HepG2 (cell line): ENCODE measurements around the gene RDH13. TPM values are rescaled to one million over a fixed set of nuclear protein-coding genes. Genes with fewer than 3 reads are reported as not detected.
A peak's percentile ranks its signal among the peaks of the same experiment; 100 is the strongest.

Experiments used
- ARHGAP35 ChIP-seq: sonication (generic); formaldehyde crosslinking; IDR thresholded peaks from 2 replicates; pipeline ENCODE4 v1.9.0; 2022; ENCODE audit warnings: mild to moderate bottlenecking, inconsistent platforms, moderate library complexity, missing genetic modification reagents, borderline replicate concordance
- ATF1 ChIP-seq: IDR thresholded peaks from 2 replicates; pipeline ENCODE4 v1.6.1; 2016; ENCODE audit warnings: mild to moderate bottlenecking, control low read depth
- ATF7 ChIP-seq, 2 experiments: fragments of 450-650 bp in 1 of 2; sonication (generic) in 1 of 2; formaldehyde crosslinking in 1 of 2; IDR thresholded peaks; 2 replicates each; pipeline versions ENCODE4 v1.4.0 to v1.6.1; 2016 to 2020; ENCODE audit warnings: antibody characterized with exemption in 1 of 2, mild to moderate bottlenecking in 1 of 2, missing genetic modification reagents in 1 of 2
- CREB1 ChIP-seq, 2 experiments: fragments of 450-650 bp in 1 of 2; IDR thresholded peaks; 2 replicates each; pipeline ENCODE4 v1.6.1; 2016 to 2017; ENCODE audit warnings: control low read depth in 1 of 2, mild to moderate bottlenecking in 1 of 2, missing compliant biosample characterization in 1 of 2, missing genetic modification characterization in 1 of 2
- PCBP2 ChIP-seq: fragments of 200-400 bp; formaldehyde crosslinking; optimal IDR thresholded peaks from 2 replicates; pipeline ENCODE3; 2018; ENCODE audit warnings: low read length, low read depth; ENCODE audit not compliant: poor library complexity, severe bottlenecking
- REXO4 ChIP-seq: sonication (generic); formaldehyde crosslinking; IDR thresholded peaks from 2 replicates; pipeline ENCODE4 v1.8.0; 2022; ENCODE audit warnings: missing genetic modification reagents, mild to moderate bottlenecking, borderline replicate concordance
- ZBTB21 ChIP-seq: sonication (generic); formaldehyde crosslinking; IDR thresholded peaks from 2 replicates; pipeline ENCODE4 v1.4.0; 2020; ENCODE audit warnings: missing genetic modification reagents
- ZNF441 ChIP-seq: sonication (generic); formaldehyde crosslinking; IDR thresholded peaks from 2 replicates; pipeline ENCODE4 v1.7.0; 2021; ENCODE audit warnings: missing genetic modification reagents, borderline replicate concordance
- ZNF605 ChIP-seq: sonication (generic); formaldehyde crosslinking; IDR thresholded peaks from 2 replicates; pipeline ENCODE4 v1.8.0; 2022; ENCODE audit warnings: mild to moderate bottlenecking, missing genetic modification reagents
- polyA plus RNA-seq, 8 experiments: library from polyadenylated mRNA; depleted of rRNA in 3 of 8; stranded (reverse) in 7 of 8; unstranded in 1 of 8; fragments of >200 nt; fragmentation: Illumina TruSeq in 4 of 8; extraction: Trizol in 4 of 8; gene quantifications; 2 replicates each; pipeline versions ENCODE4 v1.2.1 to v1.2.3, GENCODE V29; 2011 to 2016; ENCODE audit warnings: low read depth in 4 of 8, missing spikeins in 1 of 8, mixed read lengths in 1 of 8; ENCODE audit not compliant: insufficient read depth in 1 of 8
- total RNA-seq, 5 experiments: library from RNA; depleted of rRNA; stranded (reverse); fragments of >200 nt; fragmentation: Illumina TruSeq; extraction: Trizol; gene quantifications; 2 replicates each; pipeline ENCODE4 v1.2.3, GENCODE V29; 2016; ENCODE audit warnings: low read depth in 1 of 5
- TF ChIP-seq, protein P1 (sequence below), 2 experiments: fragments of 450-650 bp in 1 of 2; sonication (generic) in 1 of 2; formaldehyde crosslinking in 1 of 2; IDR thresholded peaks; 2 replicates each; pipeline versions ENCODE4 v1.6.1 to v1.8.0; 2016 to 2022; ENCODE audit warnings: antibody characterized with exemption in 1 of 2, mild to moderate bottlenecking in 1 of 2, missing genetic modification reagents in 1 of 2
- TF ChIP-seq, protein P2 (sequence below): IDR thresholded peaks from 2 replicates; pipeline ENCODE4 v1.6.1; 2016; ENCODE audit warnings: control low read depth

Gene RDH13
- total and polyA plus RNA-seq, 2 of the 13 experiments (the other 11 are each of a cell fraction or from before 2014, with no cell fraction given) = 13.4 to 21.5 TPM

DNA sequence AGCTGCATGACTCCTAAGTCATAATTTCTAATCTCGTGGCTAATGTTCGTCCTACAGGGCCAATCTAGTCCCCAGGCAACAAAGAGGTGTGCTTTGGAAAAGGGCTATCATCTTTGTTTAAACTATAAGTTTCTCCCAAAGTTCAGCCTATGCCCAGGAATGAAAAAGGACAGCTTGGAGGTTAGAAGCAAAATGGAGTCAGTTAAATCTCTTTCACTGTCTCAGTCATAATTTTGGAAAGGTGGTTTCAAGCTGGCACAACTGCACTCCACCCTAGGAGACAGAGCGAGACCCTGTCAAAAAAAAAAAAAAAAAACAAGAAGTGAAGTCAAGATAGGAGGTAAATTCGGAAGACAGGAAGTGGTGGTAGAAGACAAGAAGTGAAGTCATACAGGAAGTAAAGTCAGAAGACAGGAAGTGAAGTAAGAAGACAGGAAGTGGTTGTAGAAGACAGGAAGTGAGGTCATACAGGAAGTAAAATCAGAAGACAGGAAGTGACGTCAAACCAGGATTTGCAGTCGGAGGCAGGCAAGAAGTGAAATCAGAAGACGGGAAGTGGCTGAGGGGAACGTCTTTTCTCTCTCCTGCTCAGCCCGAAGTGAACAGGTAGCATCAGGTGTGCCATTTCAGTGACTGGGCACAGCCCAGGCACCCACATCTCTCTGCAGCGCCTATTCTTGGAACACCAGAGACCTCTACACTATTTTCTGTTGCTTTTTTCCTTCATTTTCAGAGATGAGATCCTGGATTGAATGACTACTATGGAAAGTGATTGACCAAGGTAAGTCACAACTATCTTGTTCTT, 57.1 kb downstream of the RDH13 start (continued):
- TF ChIP-seq, protein P1, sequence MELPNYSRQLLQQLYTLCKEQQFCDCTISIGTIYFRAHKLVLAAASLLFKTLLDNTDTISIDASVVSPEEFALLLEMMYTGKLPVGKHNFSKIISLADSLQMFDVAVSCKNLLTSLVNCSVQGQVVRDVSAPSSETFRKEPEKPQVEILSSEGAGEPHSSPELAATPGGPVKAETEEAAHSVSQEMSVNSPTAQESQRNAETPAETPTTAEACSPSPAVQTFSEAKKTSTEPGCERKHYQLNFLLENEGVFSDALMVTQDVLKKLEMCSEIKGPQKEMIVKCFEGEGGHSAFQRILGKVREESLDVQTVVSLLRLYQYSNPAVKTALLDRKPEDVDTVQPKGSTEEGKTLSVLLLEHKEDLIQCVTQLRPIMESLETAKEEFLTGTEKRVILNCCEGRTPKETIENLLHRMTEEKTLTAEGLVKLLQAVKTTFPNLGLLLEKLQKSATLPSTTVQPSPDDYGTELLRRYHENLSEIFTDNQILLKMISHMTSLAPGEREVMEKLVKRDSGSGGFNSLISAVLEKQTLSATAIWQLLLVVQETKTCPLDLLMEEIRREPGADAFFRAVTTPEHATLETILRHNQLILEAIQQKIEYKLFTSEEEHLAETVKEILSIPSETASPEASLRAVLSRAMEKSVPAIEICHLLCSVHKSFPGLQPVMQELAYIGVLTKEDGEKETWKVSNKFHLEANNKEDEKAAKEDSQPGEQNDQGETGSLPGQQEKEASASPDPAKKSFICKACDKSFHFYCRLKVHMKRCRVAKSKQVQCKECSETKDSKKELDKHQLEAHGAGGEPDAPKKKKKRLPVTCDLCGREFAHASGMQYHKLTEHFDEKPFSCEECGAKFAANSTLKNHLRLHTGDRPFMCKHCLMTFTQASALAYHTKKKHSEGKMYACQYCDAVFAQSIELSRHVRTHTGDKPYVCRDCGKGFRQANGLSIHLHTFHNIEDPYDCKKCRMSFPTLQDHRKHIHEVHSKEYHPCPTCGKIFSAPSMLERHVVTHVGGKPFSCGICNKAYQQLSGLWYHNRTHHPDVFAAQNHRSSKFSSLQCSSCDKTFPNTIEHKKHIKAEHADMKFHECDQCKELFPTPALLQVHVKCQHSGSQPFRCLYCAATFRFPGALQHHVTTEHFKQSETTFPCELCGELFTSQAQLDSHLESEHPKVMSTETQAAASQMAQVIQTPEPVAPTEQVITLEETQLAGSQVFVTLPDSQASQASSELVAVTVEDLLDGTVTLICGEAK (IDR thresholded peaks at IDR 0.05) = peak; percentile 82
- TF ChIP-seq, protein P1 (CRISPR knock-in tag; IDR thresholded peaks at IDR 0.05) = no peak
- peak; percentile 74 for TF ChIP-seq ATF7 (IDR thresholded peaks at IDR 0.05)
- TF ChIP-seq ATF7 (CRISPR knock-in tag; IDR thresholded peaks at IDR 0.05) = no peak
- TF ChIP-seq CREB1 (IDR thresholded peaks at IDR 0.05) = peak; percentile 92
- TF ChIP-seq CREB1 (CRISPR knock-in tag; IDR thresholded peaks at IDR 0.05) = peak; percentile 69; the same call in 1 of the 2 replicates
- TF ChIP-seq, protein P2, sequence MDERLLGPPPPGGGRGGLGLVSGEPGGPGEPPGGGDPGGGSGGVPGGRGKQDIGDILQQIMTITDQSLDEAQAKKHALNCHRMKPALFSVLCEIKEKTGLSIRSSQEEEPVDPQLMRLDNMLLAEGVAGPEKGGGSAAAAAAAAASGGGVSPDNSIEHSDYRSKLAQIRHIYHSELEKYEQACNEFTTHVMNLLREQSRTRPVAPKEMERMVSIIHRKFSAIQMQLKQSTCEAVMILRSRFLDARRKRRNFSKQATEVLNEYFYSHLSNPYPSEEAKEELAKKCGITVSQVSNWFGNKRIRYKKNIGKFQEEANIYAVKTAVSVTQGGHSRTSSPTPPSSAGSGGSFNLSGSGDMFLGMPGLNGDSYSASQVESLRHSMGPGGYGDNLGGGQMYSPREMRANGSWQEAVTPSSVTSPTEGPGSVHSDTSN (CRISPR knock-in tag) = no peak
- no peak for TF ChIP-seq ZNF605 (CRISPR knock-in tag)
- TF ChIP-seq REXO4 (CRISPR knock-in tag) = no peak
- no peak for TF ChIP-seq PCBP2
- peak; percentile 59 for TF ChIP-seq ATF1 (CRISPR knock-in tag)
- peak; percentile 48; the same call in 1 of the 2 replicates for TF ChIP-seq ZBTB21 (CRISPR knock-in tag)
- no peak for TF ChIP-seq ARHGAP35 (CRISPR knock-in tag)
- TF ChIP-seq ZNF441 (CRISPR knock-in tag) = no peak
